Breast epithelium (tissue), 3 donors: ENCODE measurements around the gene JAG1.

ENCODE experiments used
- POLR2A ChIP-seq: fragments of 450-650 bp; IDR thresholded peaks from one replicate; pipeline ENCODE4 v1.6.1; 2016; ENCODE audit warnings: antibody characterized with exemption, mild to moderate bottlenecking, moderate library complexity
- POLR2AphosphoS5 ChIP-seq, 3 donors: sonication (generic); formaldehyde crosslinking; IDR thresholded peaks; one replicate each; pipeline ENCODE4 v1.6.1; 2017; ENCODE audit warnings: antibody characterized with exemption in 3 of 3
- TF ChIP-seq, protein P1 (sequence below), 3 donors: fragments of 450-650 bp; IDR thresholded peaks; one replicate each; pipeline ENCODE4 v1.5.1; 2016 to 2017; ENCODE audit warnings: antibody characterized with exemption in 3 of 3, mild to moderate bottlenecking in 3 of 3, moderate library complexity in 3 of 3

DNA sequence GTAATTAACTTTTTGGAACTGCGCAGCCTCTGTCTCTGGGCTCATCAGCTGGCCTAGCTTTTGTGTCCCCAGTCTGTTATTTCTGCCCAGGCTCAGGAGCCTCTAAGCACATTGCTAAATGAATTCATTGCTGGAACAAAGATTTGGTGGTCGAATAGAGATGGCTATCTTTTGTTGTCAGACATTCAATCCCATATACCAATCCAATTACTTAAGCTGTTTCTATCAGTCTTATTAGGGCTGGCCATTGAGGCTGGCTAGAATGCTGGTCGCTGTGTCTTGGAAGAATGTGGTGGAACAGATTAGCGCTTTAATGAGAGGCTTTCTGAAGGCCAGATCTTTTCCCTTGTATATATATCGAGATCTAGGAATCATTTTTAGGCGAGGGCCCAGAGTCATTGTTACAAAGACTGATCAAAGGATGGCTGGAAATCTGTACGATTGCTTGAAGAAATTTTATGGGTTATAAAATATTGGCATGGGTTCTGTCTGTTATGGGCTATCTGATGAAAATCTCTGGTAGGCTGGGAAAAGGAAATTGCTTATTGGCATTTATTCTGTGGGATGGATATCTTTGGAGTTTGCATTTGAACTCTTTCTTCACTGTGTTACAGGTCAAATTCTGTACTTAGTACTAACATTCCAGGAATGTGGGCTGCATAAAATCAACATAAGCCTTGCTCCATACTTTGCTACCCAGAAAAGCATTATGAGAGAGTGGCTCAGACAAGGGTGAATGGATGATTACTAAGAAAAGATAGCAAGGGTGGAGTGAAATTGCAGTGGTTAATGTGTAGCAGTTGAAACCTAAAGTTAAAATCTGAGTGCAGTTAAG, 34.8 kb upstream of the JAG1 start:
- TF ChIP-seq, protein P1, sequence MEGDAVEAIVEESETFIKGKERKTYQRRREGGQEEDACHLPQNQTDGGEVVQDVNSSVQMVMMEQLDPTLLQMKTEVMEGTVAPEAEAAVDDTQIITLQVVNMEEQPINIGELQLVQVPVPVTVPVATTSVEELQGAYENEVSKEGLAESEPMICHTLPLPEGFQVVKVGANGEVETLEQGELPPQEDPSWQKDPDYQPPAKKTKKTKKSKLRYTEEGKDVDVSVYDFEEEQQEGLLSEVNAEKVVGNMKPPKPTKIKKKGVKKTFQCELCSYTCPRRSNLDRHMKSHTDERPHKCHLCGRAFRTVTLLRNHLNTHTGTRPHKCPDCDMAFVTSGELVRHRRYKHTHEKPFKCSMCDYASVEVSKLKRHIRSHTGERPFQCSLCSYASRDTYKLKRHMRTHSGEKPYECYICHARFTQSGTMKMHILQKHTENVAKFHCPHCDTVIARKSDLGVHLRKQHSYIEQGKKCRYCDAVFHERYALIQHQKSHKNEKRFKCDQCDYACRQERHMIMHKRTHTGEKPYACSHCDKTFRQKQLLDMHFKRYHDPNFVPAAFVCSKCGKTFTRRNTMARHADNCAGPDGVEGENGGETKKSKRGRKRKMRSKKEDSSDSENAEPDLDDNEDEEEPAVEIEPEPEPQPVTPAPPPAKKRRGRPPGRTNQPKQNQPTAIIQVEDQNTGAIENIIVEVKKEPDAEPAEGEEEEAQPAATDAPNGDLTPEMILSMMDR (IDR thresholded peaks at IDR 0.05), result no peak
- no peak for TF ChIP-seq POLR2AphosphoS5 (IDR thresholded peaks at IDR 0.05)
- no peak for TF ChIP-seq POLR2A
